HepG2 (cell line): ENCODE data around the gene TSPAN9. TPM values are rescaled to one million over a fixed set of nuclear protein-coding genes. Genes with fewer than 3 reads are reported as not detected.

Source experiments
- ARNT2 ChIP-seq: sonication (generic); formaldehyde crosslinking; IDR thresholded peaks from 2 replicates; pipeline ENCODE4 v1.8.0; 2022; ENCODE audit warnings: mild to moderate bottlenecking, low read depth, missing genetic modification reagents, moderate library complexity
- CHD2 ChIP-seq: IDR thresholded peaks from 2 replicates; pipeline ENCODE4 v1.6.1; 2011; ENCODE audit warnings: low read depth, low read length, improper control_type of control experiment
- RBAK ChIP-seq: sonication (generic); formaldehyde crosslinking; IDR thresholded peaks from 2 replicates; pipeline ENCODE4 v1.5.1; 2020; ENCODE audit warnings: mild to moderate bottlenecking, missing genetic modification reagents
- polyA plus RNA-seq, 8 experiments: library from polyadenylated mRNA; depleted of rRNA in 3 of 8; stranded (reverse) in 7 of 8; unstranded in 1 of 8; fragments of >200 nt; fragmentation: Illumina TruSeq in 4 of 8; extraction: Trizol in 4 of 8; gene quantifications; 2 replicates each; pipeline versions ENCODE4 v1.2.1 to v1.2.3, GENCODE V29; 2011 to 2016; ENCODE audit warnings: low read depth in 4 of 8, missing spikeins in 1 of 8, mixed read lengths in 1 of 8; ENCODE audit not compliant: insufficient read depth in 1 of 8
- total RNA-seq, 5 experiments: library from RNA; depleted of rRNA; stranded (reverse); fragments of >200 nt; fragmentation: Illumina TruSeq; extraction: Trizol; gene quantifications; 2 replicates each; pipeline ENCODE4 v1.2.3, GENCODE V29; 2016; ENCODE audit warnings: low read depth in 1 of 5
- TF ChIP-seq, protein P1 (sequence below): sonication (generic); formaldehyde crosslinking; IDR thresholded peaks from 2 replicates; pipeline ENCODE4 v1.4.0; 2020; ENCODE audit warnings: missing genetic modification reagents, mild to moderate bottlenecking, borderline replicate concordance
- TF ChIP-seq, protein P2 (sequence below): sonication (generic); formaldehyde crosslinking; IDR thresholded peaks from 2 replicates; pipeline ENCODE4 v1.4.0; 2020; ENCODE audit warnings: missing genetic modification reagents, borderline replicate concordance
- TF ChIP-seq, protein P3 (sequence below): IDR thresholded peaks from 2 replicates; pipeline ENCODE4 v1.6.1; 2018; ENCODE audit warnings: missing genetic modification reagents
- TF ChIP-seq, protein P4 (sequence below): sonication (generic); formaldehyde crosslinking; IDR thresholded peaks from 2 replicates; pipeline ENCODE4 v1.4.0; 2020; ENCODE audit warnings: mild to moderate bottlenecking, missing genetic modification reagents
- TF ChIP-seq, protein P5 (sequence below): sonication (generic); formaldehyde crosslinking; IDR thresholded peaks from 2 replicates; pipeline ENCODE4 v1.4.0; 2020; ENCODE audit warnings: mild to moderate bottlenecking, missing genetic modification reagents

The TSPAN9 gene
- total and polyA plus RNA-seq, 2 of the 13 experiments (the other 11 are each of a cell fraction or from before 2014, with no cell fraction given) = 18.1 to 42.3 TPM

DNA sequence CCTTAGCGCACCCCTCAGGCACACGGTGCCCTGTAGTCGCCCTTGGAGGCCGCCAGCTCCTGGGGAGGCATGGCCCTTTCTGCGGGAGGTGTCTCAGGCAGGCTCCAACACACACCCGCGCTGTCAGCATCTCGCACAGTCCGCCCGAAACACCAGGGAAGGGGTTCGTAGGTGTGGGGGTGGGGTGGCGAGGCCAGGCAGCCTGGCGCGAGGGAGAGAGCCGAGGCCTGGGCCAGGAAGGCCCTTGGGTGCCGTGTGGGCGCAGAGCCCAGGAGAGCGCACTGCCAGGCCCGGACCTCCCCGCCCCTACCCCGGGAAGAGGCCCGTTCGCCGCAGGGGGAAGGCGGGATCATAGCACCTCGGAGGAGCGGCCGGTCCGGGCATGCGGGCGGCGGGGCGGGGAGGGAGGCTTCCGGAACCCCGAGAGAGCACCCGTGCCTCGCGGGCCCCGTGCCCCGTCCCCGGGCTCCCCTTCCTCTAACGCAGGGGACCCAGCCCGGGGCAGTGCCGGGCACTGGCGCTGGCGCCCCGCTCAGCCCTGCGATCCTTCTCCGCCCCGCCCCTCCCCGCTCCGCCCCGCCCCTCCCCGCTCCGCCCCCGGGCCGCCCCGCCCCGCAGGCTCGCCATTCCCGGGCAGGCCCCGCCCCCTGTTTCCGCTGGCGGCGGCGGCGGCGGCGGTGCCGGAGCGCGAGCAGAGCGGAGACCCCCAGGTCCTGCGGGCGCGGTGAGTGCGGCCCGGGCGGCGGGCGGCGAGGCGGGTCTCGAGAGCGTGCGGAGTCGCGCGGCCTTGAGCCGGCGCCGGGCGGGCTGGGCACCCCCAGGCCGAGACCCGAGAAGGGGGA lies at the start of gene TSPAN9 (continued):
- TF ChIP-seq, protein P1, sequence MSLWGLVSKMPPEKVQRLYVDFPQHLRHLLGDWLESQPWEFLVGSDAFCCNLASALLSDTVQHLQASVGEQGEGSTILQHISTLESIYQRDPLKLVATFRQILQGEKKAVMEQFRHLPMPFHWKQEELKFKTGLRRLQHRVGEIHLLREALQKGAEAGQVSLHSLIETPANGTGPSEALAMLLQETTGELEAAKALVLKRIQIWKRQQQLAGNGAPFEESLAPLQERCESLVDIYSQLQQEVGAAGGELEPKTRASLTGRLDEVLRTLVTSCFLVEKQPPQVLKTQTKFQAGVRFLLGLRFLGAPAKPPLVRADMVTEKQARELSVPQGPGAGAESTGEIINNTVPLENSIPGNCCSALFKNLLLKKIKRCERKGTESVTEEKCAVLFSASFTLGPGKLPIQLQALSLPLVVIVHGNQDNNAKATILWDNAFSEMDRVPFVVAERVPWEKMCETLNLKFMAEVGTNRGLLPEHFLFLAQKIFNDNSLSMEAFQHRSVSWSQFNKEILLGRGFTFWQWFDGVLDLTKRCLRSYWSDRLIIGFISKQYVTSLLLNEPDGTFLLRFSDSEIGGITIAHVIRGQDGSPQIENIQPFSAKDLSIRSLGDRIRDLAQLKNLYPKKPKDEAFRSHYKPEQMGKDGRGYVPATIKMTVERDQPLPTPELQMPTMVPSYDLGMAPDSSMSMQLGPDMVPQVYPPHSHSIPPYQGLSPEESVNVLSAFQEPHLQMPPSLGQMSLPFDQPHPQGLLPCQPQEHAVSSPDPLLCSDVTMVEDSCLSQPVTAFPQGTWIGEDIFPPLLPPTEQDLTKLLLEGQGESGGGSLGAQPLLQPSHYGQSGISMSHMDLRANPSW (CRISPR knock-in tag) = no peak
- TF ChIP-seq, protein P2, sequence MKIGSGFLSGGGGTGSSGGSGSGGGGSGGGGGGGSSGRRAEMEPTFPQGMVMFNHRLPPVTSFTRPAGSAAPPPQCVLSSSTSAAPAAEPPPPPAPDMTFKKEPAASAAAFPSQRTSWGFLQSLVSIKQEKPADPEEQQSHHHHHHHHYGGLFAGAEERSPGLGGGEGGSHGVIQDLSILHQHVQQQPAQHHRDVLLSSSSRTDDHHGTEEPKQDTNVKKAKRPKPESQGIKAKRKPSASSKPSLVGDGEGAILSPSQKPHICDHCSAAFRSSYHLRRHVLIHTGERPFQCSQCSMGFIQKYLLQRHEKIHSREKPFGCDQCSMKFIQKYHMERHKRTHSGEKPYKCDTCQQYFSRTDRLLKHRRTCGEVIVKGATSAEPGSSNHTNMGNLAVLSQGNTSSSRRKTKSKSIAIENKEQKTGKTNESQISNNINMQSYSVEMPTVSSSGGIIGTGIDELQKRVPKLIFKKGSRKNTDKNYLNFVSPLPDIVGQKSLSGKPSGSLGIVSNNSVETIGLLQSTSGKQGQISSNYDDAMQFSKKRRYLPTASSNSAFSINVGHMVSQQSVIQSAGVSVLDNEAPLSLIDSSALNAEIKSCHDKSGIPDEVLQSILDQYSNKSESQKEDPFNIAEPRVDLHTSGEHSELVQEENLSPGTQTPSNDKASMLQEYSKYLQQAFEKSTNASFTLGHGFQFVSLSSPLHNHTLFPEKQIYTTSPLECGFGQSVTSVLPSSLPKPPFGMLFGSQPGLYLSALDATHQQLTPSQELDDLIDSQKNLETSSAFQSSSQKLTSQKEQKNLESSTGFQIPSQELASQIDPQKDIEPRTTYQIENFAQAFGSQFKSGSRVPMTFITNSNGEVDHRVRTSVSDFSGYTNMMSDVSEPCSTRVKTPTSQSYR (CRISPR knock-in tag) = 0 out of 2 replicates have a peak, but pooled peaks have one; percentile 36
- TF ChIP-seq RBAK = no peak
- no peak for TF ChIP-seq CHD2
- TF ChIP-seq, protein P3, sequence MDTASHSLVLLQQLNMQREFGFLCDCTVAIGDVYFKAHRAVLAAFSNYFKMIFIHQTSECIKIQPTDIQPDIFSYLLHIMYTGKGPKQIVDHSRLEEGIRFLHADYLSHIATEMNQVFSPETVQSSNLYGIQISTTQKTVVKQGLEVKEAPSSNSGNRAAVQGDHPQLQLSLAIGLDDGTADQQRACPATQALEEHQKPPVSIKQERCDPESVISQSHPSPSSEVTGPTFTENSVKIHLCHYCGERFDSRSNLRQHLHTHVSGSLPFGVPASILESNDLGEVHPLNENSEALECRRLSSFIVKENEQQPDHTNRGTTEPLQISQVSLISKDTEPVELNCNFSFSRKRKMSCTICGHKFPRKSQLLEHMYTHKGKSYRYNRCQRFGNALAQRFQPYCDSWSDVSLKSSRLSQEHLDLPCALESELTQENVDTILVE (CRISPR knock-in tag) = no peak
- TF ChIP-seq, protein P4, sequence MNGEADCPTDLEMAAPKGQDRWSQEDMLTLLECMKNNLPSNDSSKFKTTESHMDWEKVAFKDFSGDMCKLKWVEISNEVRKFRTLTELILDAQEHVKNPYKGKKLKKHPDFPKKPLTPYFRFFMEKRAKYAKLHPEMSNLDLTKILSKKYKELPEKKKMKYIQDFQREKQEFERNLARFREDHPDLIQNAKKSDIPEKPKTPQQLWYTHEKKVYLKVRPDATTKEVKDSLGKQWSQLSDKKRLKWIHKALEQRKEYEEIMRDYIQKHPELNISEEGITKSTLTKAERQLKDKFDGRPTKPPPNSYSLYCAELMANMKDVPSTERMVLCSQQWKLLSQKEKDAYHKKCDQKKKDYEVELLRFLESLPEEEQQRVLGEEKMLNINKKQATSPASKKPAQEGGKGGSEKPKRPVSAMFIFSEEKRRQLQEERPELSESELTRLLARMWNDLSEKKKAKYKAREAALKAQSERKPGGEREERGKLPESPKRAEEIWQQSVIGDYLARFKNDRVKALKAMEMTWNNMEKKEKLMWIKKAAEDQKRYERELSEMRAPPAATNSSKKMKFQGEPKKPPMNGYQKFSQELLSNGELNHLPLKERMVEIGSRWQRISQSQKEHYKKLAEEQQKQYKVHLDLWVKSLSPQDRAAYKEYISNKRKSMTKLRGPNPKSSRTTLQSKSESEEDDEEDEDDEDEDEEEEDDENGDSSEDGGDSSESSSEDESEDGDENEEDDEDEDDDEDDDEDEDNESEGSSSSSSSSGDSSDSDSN (CRISPR knock-in tag) = peak; percentile 98
- no peak for TF ChIP-seq ARNT2
- TF ChIP-seq, protein P5, sequence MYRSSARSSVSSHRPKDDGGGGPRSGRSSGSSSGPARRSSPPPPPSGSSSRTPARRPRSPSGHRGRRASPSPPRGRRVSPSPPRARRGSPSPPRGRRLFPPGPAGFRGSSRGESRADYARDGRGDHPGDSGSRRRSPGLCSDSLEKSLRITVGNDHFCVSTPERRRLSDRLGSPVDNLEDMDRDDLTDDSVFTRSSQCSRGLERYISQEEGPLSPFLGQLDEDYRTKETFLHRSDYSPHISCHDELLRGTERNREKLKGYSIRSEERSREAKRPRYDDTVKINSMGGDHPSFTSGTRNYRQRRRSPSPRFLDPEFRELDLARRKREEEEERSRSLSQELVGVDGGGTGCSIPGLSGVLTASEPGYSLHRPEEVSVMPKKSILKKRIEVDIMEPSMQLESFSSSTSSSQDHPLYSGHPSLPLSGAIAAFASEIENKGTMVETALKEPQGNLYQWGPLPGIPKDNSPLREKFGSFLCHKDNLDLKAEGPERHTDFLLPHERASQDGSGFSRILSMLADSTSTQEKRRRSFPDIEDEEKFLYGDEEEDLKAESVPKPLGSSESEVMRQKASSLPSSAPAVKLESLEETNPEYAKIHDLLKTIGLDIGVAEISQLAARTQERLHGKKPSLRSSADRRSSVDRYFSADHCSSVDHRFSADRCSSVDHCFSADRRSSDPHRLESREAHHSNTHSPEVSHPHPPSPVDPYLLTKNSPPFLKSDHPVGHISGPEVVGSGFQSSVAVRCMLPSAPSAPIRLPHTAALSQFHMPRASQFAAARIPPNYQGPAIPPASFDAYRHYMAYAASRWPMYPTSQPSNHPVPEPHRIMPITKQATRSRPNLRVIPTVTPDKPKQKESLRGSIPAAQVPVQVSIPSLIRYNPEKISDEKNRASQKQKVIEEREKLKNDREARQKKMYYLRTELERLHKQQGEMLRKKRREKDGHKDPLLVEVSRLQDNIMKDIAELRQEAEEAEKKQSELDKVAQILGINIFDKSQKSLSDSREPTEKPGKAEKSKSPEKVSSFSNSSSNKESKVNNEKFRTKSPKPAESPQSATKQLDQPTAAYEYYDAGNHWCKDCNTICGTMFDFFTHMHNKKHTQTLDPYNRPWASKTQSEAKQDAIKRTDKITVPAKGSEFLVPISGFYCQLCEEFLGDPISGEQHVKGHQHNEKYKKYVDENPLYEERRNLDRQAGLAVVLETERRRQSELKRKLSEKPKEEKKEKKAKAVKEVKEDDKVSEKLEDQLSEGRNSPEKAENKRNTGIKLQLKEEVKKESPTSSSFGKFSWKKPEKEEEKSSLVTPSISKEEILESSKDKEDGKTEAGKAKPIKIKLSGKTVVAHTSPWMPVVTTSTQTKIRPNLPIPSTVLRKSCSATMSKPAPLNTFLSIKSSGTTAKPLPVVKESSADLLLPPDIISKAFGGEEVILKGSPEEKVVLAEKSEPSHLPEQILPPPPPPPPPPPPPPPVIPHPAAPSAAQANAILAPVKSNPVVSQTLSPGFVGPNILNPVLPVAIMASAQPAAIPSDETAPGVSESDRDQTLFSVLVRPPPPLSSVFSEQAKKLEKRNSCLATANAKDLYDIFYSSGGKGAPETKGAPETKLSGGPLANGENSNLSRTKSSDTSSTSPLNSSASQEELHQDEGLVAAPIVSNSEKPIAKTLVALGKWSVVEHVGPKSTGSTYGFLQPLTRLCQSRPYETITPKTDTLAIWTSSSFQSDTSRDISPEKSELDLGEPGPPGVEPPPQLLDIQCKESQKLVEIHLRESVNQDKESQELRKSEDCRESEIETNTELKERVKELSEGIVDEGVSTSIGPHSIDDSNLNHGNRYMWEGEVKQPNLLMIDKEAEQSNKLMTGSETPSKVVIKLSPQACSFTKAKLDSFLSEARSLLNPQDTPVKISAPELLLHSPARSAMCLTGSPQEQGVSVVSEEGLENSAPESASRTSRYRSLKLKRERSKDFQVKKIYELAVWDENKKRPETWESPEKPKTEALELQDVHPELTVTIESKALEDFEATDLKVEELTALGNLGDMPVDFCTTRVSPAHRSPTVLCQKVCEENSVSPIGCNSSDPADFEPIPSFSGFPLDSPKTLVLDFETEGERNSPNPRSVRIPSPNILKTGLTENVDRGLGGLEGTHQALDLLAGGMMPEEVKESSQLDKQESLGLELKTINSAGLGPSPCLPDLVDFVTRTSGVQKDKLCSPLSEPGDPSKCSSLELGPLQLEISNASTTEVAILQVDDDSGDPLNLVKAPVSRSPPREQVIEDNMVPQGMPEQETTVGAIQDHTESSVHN (CRISPR knock-in tag) = no peak
